ENCODE data around the gene BNC2. TPM values are rescaled to one million over a fixed set of nuclear protein-coding genes. Genes with fewer than 3 reads are reported as not detected.

BNC2 gene
- total RNA-seq, 1 experiment from 2014 or later: not detected

DNA sequence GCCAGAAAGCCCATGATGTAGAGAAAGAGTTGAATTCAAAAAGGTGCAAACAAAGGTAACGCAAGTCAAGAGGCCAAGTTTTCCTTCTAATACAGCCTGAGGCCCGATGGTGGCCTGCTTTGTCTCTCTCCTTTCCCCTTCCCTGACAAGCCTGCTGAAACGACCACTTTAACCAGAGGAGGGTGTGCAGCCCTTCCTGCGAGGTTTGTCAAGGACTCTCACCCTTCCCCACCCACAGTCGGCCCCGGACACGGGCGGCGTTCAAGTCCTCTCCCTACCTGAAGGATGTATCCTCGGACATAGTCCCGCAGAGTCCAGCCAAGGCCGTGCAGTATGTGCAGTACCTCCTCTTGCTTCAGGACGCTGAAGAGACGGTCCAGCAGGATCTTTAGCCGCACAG lies 318.2 kb downstream of the BNC2 start:
- H3K27me3 Mint-ChIP-seq (ENCODE audit: unreplicated experiment): no peaks in the 10 kb centered on the region
- DNase-seq: no peak
- no peaks in the 10 kb centered on the region for H3K4me1 Mint-ChIP-seq (ENCODE audit: low read depth, unreplicated experiment)
- TF ChIP-seq CTCF (IDR thresholded peaks at IDR 0.05; ENCODE audit: unreplicated experiment): no peak
- BruUV-seq (replicated peaks): no TSS peak
- CTCF ChIA-PET: no interaction called here
- no peaks in the 10 kb centered on the region for H3K9me3 Mint-ChIP-seq (ENCODE audit: low read depth, unreplicated experiment)
- H3K27ac Mint-ChIP-seq (ENCODE audit: unreplicated experiment): no peak overlapping the region
- H3K4me3 Mint-ChIP-seq (ENCODE audit: low read depth, unreplicated experiment): no peak overlapping the region
- intact Hi-C loops (cut with micrococcal nuclease; ENCODE audit: unreplicated experiment): no loop called here
- H3K36me3 Mint-ChIP-seq (ENCODE audit: insufficient read depth, unreplicated experiment): no peaks in the 10 kb centered on the region

DNA sequence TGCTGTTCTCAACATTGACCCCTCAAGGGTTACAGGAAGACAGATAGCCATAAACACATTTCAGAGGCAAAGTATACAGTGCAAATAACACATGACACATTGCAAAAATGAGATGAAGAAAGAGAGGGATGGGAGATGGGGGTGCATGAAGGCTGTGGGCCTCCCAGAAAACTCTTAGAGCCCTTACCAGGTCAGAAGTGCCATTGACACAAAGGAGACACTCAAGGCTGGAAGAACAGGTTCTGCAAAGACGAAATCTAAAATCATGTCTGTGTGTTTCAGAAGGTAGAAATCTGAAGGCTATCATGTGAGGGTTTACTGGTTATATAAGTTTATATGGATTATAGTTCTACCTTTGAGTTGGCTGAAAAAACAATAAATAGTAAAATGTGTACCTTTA lies 318.8 kb downstream of the BNC2 start:
- CTCF ChIA-PET: no interaction called here
- no peaks in the 10 kb centered on the region for H3K9me3 Mint-ChIP-seq (ENCODE audit: low read depth, unreplicated experiment)
- no peak overlapping the region for H3K27ac Mint-ChIP-seq (ENCODE audit: unreplicated experiment)

GRCh38 chr9:16545639-16546038 lies 324.8 kb downstream of the BNC2 start:
- no peak for TF ChIP-seq CTCF (IDR thresholded peaks at IDR 0.05; ENCODE audit: unreplicated experiment)
- no peaks in the 10 kb centered on the region for H3K27me3 Mint-ChIP-seq (ENCODE audit: unreplicated experiment)
- no peak for DNase-seq
- H3K4me1 Mint-ChIP-seq (ENCODE audit: low read depth, unreplicated experiment): no peaks in the 10 kb centered on the region
- no peaks in the 10 kb centered on the region for H3K9me3 Mint-ChIP-seq (ENCODE audit: low read depth, unreplicated experiment)
- no peak overlapping the region for H3K27ac Mint-ChIP-seq (ENCODE audit: unreplicated experiment)
- no peaks in the 10 kb centered on the region for H3K36me3 Mint-ChIP-seq (ENCODE audit: insufficient read depth, unreplicated experiment)
- no peak overlapping the region for H3K4me3 Mint-ChIP-seq (ENCODE audit: low read depth, unreplicated experiment)
- intact Hi-C loops (cut with micrococcal nuclease; ENCODE audit: unreplicated experiment): no loop called here
- CTCF ChIA-PET: no interaction called here
- no TSS peak for BruUV-seq (replicated peaks)

More for the DNA sequence above, 318.8 kb downstream of the BNC2 start:
- no TSS peak for BruUV-seq (replicated peaks)
- Mint-ChIP-seq H3K4me3 (ENCODE audit: low read depth, unreplicated experiment) (no peak overlapping the region), H3K4me1 (ENCODE audit: low read depth, unreplicated experiment) (no peaks in the 10 kb centered on the region), H3K36me3 (ENCODE audit: insufficient read depth, unreplicated experiment) (no peaks in the 10 kb centered on the region), H3K27me3 (ENCODE audit: unreplicated experiment) (no peaks in the 10 kb centered on the region)
- DNase-seq: no peak
- no peak for TF ChIP-seq CTCF (IDR thresholded peaks at IDR 0.05; ENCODE audit: unreplicated experiment)
- intact Hi-C loops (cut with micrococcal nuclease; ENCODE audit: unreplicated experiment): no loop called here

- no peak for DNase-seq
- H3K27me3 Mint-ChIP-seq (ENCODE audit: unreplicated experiment): no peaks in the 10 kb centered on the region
- H3K4me3 Mint-ChIP-seq (ENCODE audit: low read depth, unreplicated experiment): no peak overlapping the region
- BruUV-seq (replicated peaks): no TSS peak
- no peaks in the 10 kb centered on the region for H3K4me1 Mint-ChIP-seq (ENCODE audit: low read depth, unreplicated experiment)
- intact Hi-C loops (cut with micrococcal nuclease; ENCODE audit: unreplicated experiment): no loop called here
- TF ChIP-seq CTCF (IDR thresholded peaks at IDR 0.05; ENCODE audit: unreplicated experiment): no peak
- CTCF ChIA-PET: no interaction called here
- no peaks in the 10 kb centered on the region for H3K9me3 Mint-ChIP-seq (ENCODE audit: low read depth, unreplicated experiment)
- H3K36me3 Mint-ChIP-seq (ENCODE audit: insufficient read depth, unreplicated experiment): no peaks in the 10 kb centered on the region
- no peak overlapping the region for H3K27ac Mint-ChIP-seq (ENCODE audit: unreplicated experiment)
Observed at GRCh38 chr9:16544842-16545241, 325.6 kb downstream of the BNC2 start.

DNA sequence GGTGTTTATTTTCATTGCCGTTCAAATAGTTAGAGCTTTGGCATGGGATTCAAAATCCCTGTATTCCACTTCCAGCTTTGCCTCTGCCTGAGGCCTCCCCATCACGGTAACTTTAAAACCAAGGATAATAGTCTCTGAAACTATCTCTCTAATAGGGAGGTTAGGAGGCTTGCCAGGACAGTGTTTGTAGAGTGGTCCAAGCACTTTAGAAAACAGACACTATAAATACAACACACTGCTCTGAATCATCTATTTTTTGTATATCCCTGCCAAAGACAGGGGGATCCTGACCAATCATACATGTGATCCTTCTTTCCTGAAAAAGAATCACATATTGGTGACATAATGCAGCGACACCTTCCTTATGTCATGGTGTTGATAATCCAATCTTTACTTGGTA lies 326.8 kb downstream of the BNC2 start:
- H3K4me3 Mint-ChIP-seq (ENCODE audit: low read depth, unreplicated experiment): no peak overlapping the region
- no peaks in the 10 kb centered on the region for H3K36me3 Mint-ChIP-seq (ENCODE audit: insufficient read depth, unreplicated experiment)
- TF ChIP-seq CTCF (IDR thresholded peaks at IDR 0.05; ENCODE audit: unreplicated experiment): no peak
- H3K4me1 Mint-ChIP-seq (ENCODE audit: low read depth, unreplicated experiment): no peaks in the 10 kb centered on the region
- no peak overlapping the region for H3K27ac Mint-ChIP-seq (ENCODE audit: unreplicated experiment)
- no peak for DNase-seq
- H3K27me3 Mint-ChIP-seq (ENCODE audit: unreplicated experiment): no peaks in the 10 kb centered on the region
- CTCF ChIA-PET: no interaction called here
- no TSS peak for BruUV-seq (replicated peaks)
- H3K9me3 Mint-ChIP-seq (ENCODE audit: low read depth, unreplicated experiment): no peaks in the 10 kb centered on the region
- intact Hi-C loops (cut with micrococcal nuclease; ENCODE audit: unreplicated experiment): no loop called here

Measured in Calu3 (cell line).